ENCODE results near the gene LTA.

DNA sequence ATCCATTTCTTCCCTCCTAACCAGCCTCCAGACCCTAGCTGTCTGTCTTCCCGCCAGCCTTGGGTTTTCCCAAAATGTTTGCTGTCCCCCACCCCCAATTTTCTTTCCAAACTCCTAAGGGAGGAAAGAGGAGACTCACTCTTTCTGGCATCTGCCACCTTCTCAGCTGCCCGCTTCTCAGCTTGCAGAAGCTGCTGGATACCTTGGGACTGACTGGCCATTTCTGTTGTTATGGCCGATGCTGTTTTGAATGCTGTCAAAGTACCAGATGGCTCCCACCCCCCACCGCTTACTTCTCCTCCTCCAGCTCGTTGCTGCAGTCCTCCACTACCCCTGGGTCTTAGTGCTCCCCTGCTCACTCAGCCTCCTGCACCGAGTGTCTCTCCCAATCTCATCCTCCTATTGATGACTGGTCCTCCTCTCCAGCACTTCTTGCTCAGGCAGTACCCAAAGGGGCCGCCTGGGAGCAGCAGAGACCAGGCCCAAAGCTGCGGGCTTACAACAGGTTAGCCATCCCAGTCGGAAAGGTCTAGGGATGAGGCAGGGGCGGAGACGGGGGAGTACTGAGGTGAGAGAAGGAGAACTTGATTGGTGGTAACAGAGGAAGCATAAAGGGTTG is 25.6 kb upstream of the LTA start, which contains the start of gene ATP6V1G2:
- no peak for TF ChIP-seq EP300 (IDR thresholded peaks at IDR 0.05)
- TF ChIP-seq POLR2AphosphoS5 (IDR thresholded peaks at IDR 0.05): peak in 1 of 2 donors; percentile 27
- no peak for TF ChIP-seq POLR2A (IDR thresholded peaks at IDR 0.05)
- TF ChIP-seq, protein P1, sequence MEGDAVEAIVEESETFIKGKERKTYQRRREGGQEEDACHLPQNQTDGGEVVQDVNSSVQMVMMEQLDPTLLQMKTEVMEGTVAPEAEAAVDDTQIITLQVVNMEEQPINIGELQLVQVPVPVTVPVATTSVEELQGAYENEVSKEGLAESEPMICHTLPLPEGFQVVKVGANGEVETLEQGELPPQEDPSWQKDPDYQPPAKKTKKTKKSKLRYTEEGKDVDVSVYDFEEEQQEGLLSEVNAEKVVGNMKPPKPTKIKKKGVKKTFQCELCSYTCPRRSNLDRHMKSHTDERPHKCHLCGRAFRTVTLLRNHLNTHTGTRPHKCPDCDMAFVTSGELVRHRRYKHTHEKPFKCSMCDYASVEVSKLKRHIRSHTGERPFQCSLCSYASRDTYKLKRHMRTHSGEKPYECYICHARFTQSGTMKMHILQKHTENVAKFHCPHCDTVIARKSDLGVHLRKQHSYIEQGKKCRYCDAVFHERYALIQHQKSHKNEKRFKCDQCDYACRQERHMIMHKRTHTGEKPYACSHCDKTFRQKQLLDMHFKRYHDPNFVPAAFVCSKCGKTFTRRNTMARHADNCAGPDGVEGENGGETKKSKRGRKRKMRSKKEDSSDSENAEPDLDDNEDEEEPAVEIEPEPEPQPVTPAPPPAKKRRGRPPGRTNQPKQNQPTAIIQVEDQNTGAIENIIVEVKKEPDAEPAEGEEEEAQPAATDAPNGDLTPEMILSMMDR (IDR thresholded peaks at IDR 0.05): peak; percentile 92 to 98 (median 96)

Data from upper lobe of left lung (tissue), 4 donors.